ENCODE measurements around the gene PLB1.
"Not testable (repeated sequence)": the region's sequence is repeated elsewhere in the genome, so short reads cannot be mapped to it uniquely, and the experiment has no call there.

PLB1 gene

GRCh38 chr2:28538652-28539051 is 42.8 kb downstream of the PLB1 start:
- DNase-seq, result no peak

- DNase-seq, result peak; percentile 50
These were observed 43.3 kb downstream of the PLB1 start for GRCh38 chr2:28539118-28539541.

GRCh38 chr2:28543316-28544035 is 47.6 kb downstream of the PLB1 start:
- peak; percentile 54 for DNase-seq

- no peak for DNase-seq
These were observed 48.1 kb downstream of the PLB1 start for GRCh38 chr2:28544036-28544346.

GRCh38 chr2:28544405-28544921 is 48.6 kb downstream of the PLB1 start:
- peak; percentile 38 for DNase-seq

GRCh38 chr2:28544922-28545589 is 49.2 kb downstream of the PLB1 start:
- DNase-seq, result no peak

- no peak for DNase-seq
These were observed 49.8 kb downstream of the PLB1 start for GRCh38 chr2:28545590-28546200.

GRCh38 chr2:28546242-28546641 is 50.4 kb downstream of the PLB1 start:
- no peak for DNase-seq

- no peak for DNase-seq
These were observed 51.5 kb downstream of the PLB1 start for GRCh38 chr2:28547223-28547860.

- DNase-seq, result no peak
These were observed 52.2 kb downstream of the PLB1 start for GRCh38 chr2:28547906-28548600.

- DNase-seq, result not testable (repeated sequence)
These were observed 54.5 kb downstream of the PLB1 start for GRCh38 chr2:28550345-28550744.

GRCh38 chr2:28552045-28552823 is 56.4 kb downstream of the PLB1 start:
- no peak for DNase-seq

- DNase-seq, result no peak
These were observed 60.4 kb downstream of the PLB1 start for GRCh38 chr2:28556303-28556702.

- DNase-seq, result no peak
These were observed 61.7 kb downstream of the PLB1 start for GRCh38 chr2:28557389-28558131.

- DNase-seq, result peak; percentile 68
These were observed 62.4 kb downstream of the PLB1 start for GRCh38 chr2:28558158-28558820.

GRCh38 chr2:28558918-28559317 is 63.1 kb downstream of the PLB1 start:
- DNase-seq, result no peak

GRCh38 chr2:28563869-28564268 is 68.0 kb downstream of the PLB1 start:
- no peak for DNase-seq

GRCh38 chr2:28564346-28564745 is 68.5 kb downstream of the PLB1 start:
- DNase-seq, result no peak

- DNase-seq, result no peak
These were observed 69.2 kb downstream of the PLB1 start for GRCh38 chr2:28565033-28565432.

GRCh38 chr2:28565720-28566295 is 69.9 kb downstream of the PLB1 start:
- no peak for DNase-seq
